Stimulated activated CD8-positive, alpha-beta memory T cell treated with anti-CD3 and anti-CD28 coated beads, Interleukin-7, amount 100 ng/mL, for 48 hours (primary cell): Measurements from ENCODE around the gene SCGB1D1.

Experiments used
- DNase-seq, 2 donors: peaks; one replicate each; pipeline ENCODE4 v3.0.0-alpha.2; 2020; ENCODE audit warnings: low read depth in 1 of 2; ENCODE audit errors: extremely low read depth in 1 of 2

The SCGB1D1 gene

GRCh38 chr11:62221498-62221897 lies 31.5 kb downstream of the SCGB1D1 start:
- no peak for DNase-seq

GRCh38 chr11:62223095-62223494 lies 33.1 kb downstream of the SCGB1D1 start:
- DNase-seq = no peak

GRCh38 chr11:62233730-62234129 lies 43.7 kb downstream of the SCGB1D1 start:
- DNase-seq = no peak

GRCh38 chr11:62236187-62236586 lies 46.2 kb downstream of the SCGB1D1 start:
- DNase-seq = no peak

GRCh38 chr11:62237499-62237898 lies 47.5 kb downstream of the SCGB1D1 start:
- no peak for DNase-seq

- no peak for DNase-seq
Observed at GRCh38 chr11:62238151-62238550, 48.1 kb downstream of the SCGB1D1 start.

- DNase-seq = no peak
Observed at GRCh38 chr11:62241095-62241494, 51.1 kb downstream of the SCGB1D1 start.

- DNase-seq = no peak
Observed at GRCh38 chr11:62242021-62242420, 52.0 kb downstream of the SCGB1D1 start, which contains the start of gene SCGB1D2. Gene SCGB1D2, plus strand, starts transcription at chr11:62242239. Its CDS starts 69 bp downstream, at chr11:62242308.
